Right atrium auricular region (tissue), 2 donors: ENCODE results near the gene DNPEP. TPM values are rescaled to one million over a fixed set of nuclear protein-coding genes. Genes with fewer than 3 reads are reported as not detected.

Experiments used
- DNase-seq: peaks from one replicate; pipeline ENCODE4 v3.0.0-alpha.2; 2019; ENCODE audit warnings: low spot score
- H3K27ac ChIP-seq, 2 donors: fragments of 200-600 bp; sonication (generic); 1 replicate in 1 of 2; 2 replicates in 1 of 2; pipeline ENCODE4 v1.5.1; 2016 to 2019
- H3K27me3 ChIP-seq, 2 donors: fragments of 200-600 bp; sonication (generic); one replicate each; pipeline versions ENCODE4 v1.5.1 to v1.6.0; 2017 to 2019
- H3K36me3 ChIP-seq: fragments of 200-600 bp; sonication (generic); one replicate; pipeline ENCODE4 v1.5.1; 2016
- H3K4me1 ChIP-seq, 2 donors: fragments of 200-600 bp; sonication (generic); one replicate each; pipeline versions ENCODE4 v1.5.1 to v1.6.0; 2017 to 2019
- H3K4me3 ChIP-seq, 2 donors: fragments of 200-600 bp; sonication (generic); 1 replicate in 1 of 2; 2 replicates in 1 of 2; pipeline ENCODE4 v1.5.1; 2017 to 2019; ENCODE audit warnings: mild to moderate bottlenecking in 1 of 2, moderate library complexity in 1 of 2
- H3K9me3 ChIP-seq, 2 donors: fragments of 200-600 bp; sonication (generic); one replicate each; pipeline ENCODE4 v1.5.1; 2019
- CTCF ChIP-seq, 2 donors: fragments of 200-600 bp; sonication (generic); IDR thresholded peaks; one replicate each; pipeline ENCODE4 v1.5.1; 2019; ENCODE audit warnings: antibody characterized with exemption in 2 of 2
- total RNA-seq, 2 donors: library from RNA; depleted of rRNA; stranded (reverse); fragments of >200 nt; gene quantifications; one replicate each; pipeline ENCODE4 v1.1.0, GENCODE V29; 2016

DNPEP gene
- total RNA-seq, 2 donors from 2014 or later = 48.1 to 51.2 TPM

GRCh38 chr2:219332542-219332941 is 55.2 kb downstream of the DNPEP start, which contains the start of gene RESP18:
Gene RESP18, minus strand, starts transcription at chr2:219332744.
- Histone ChIP-seq H3K27me3 (peaks cover 4 to 7% of the 10 kb centered on the region in 2 donors), H3K9me3 (peaks cover 0 to 4% of the 10 kb centered on the region in 2 donors), H3K4me1 (no peaks in the 10 kb centered on the region), H3K27ac (no peak within 1 kb of the TSS), H3K36me3 (no peaks in the 10 kb centered on the region), H3K4me3 (no peak within 1 kb of the TSS)
- DNase-seq = no peak
- TF ChIP-seq CTCF (IDR thresholded peaks at IDR 0.05) = no peak

- H3K4me1 ChIP-seq = no peaks in the 10 kb centered on the region
- H3K27ac ChIP-seq = no peak overlapping the region
- TF ChIP-seq CTCF (IDR thresholded peaks at IDR 0.05) = no peak
- H3K9me3 ChIP-seq = peaks cover 0 to 4% of the 10 kb centered on the region in 2 donors
- no peak overlapping the region for H3K4me3 ChIP-seq
- H3K36me3 ChIP-seq = no peaks in the 10 kb centered on the region
- DNase-seq = no peak
- peaks cover 4 to 7% of the 10 kb centered on the region in 2 donors for H3K27me3 ChIP-seq
Observed at GRCh38 chr2:219331560-219332213, 56.0 kb downstream of the DNPEP start.

- DNase-seq = no peak
- H3K9me3 ChIP-seq = no peaks in the 10 kb centered on the region
- no peaks in the 10 kb centered on the region for H3K4me1 ChIP-seq
- no peak overlapping the region for H3K27ac ChIP-seq
- TF ChIP-seq CTCF (IDR thresholded peaks at IDR 0.05) = no peak
- peaks cover 4 to 7% of the 10 kb centered on the region in 2 donors for H3K27me3 ChIP-seq
- H3K4me3 ChIP-seq = no peak overlapping the region
- H3K36me3 ChIP-seq = no peaks in the 10 kb centered on the region
Observed at GRCh38 chr2:219327719-219328118, 60.0 kb downstream of the DNPEP start.

GRCh38 chr2:219325657-219326315 is 61.9 kb downstream of the DNPEP start:
- Histone ChIP-seq H3K27ac (no peak overlapping the region), H3K27me3 (no peaks in the 10 kb centered on the region), H3K9me3 (no peaks in the 10 kb centered on the region), H3K4me3 (no peak overlapping the region), H3K36me3 (no peaks in the 10 kb centered on the region), H3K4me1 (no peaks in the 10 kb centered on the region)
- no peak for TF ChIP-seq CTCF (IDR thresholded peaks at IDR 0.05)
- DNase-seq = no peak

- no peak for TF ChIP-seq CTCF (IDR thresholded peaks at IDR 0.05)
- no peaks in the 10 kb centered on the region for H3K4me1 ChIP-seq
- H3K27me3 ChIP-seq = no peaks in the 10 kb centered on the region
- no peak overlapping the region for H3K4me3 ChIP-seq
- no peaks in the 10 kb centered on the region for H3K9me3 ChIP-seq
- no peaks in the 10 kb centered on the region for H3K36me3 ChIP-seq
- no peak for DNase-seq
- H3K27ac ChIP-seq = no peak overlapping the region
Observed at GRCh38 chr2:219325136-219325535, 62.6 kb downstream of the DNPEP start.
